CD4-positive, alpha-beta T cell treated with Interleukin-12 subunit alpha and Interleukin-12 subunit beta, for 1 hour (primary cell): ENCODE measurements around the gene ANKRD10.

Experiments
- DNase-seq: peaks from one replicate; pipeline ENCODE4 v3.0.0-alpha.2; 2020

Gene ANKRD10

DNA sequence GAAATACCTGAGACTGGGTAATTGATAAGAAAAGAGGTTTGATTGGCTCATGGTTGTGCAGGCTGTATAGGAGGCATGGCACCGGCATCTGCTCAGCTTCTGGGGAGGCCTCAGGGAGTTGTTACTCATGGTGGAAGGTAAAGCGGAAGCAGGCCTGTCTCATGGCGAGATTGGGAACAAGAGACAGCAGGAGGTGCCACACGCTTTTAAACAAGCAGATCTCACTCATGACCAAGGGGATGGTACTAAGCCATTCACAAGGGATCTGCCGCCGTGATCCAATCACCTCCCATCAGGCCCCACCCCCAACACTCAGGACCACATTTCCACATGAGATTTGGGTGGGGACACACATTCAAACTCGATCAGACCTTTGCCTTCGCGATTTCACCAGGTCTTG lies 86.2 kb downstream of the ANKRD10 start:
- no peak for DNase-seq
